Testis (tissue), 3 donors: ENCODE results near the gene NRL. TPM values are rescaled to one million over a fixed set of nuclear protein-coding genes. Genes with fewer than 3 reads are reported as not detected.

Experiments used
- DNase-seq: peaks from one replicate; pipeline ENCODE4 v3.0.0-alpha.2; 2019
- H3K27ac ChIP-seq, 2 donors: fragments of 200-600 bp; sonication (generic); one replicate each; pipeline ENCODE4 v1.5.1; 2019
- H3K27me3 ChIP-seq: fragments of 200-600 bp; sonication (generic); one replicate; pipeline ENCODE4 v1.5.1; 2019
- H3K36me3 ChIP-seq: fragments of 200-600 bp; sonication (generic); one replicate; pipeline ENCODE4 v1.5.1; 2017; ENCODE audit warnings: low read depth; ENCODE audit errors: missing control alignments
- H3K4me1 ChIP-seq: fragments of 200-600 bp; sonication (generic); one replicate; pipeline ENCODE4 v1.5.1; 2019
- H3K4me3 ChIP-seq, 2 donors: fragments of 200-600 bp; sonication (generic); one replicate each; pipeline ENCODE4 v1.5.1; 2017 to 2019
- H3K9me3 ChIP-seq: fragments of 200-600 bp; sonication (generic); one replicate; pipeline ENCODE4 v1.5.1; 2017
- POLR2A ChIP-seq: fragments of 450-650 bp; IDR thresholded peaks from one replicate; pipeline ENCODE4 v1.6.1; 2017; ENCODE audit warnings: antibody characterized with exemption, mild to moderate bottlenecking, moderate library complexity
- WGBS, 2 donors: methylation state at CpG; one replicate each; pipeline ENCODE4 v1.1.5; 2018; 5-methylcytosine and 5-hydroxymethylcytosine counted together
- intact Hi-C: fragments of 100-400 bp; cut with DNase I; formaldehyde crosslinking; loops from one replicate; pipeline ENCODE4 v1.15.1; 2023; ENCODE audit warnings: low total_unique reads
- polyA plus RNA-seq: library from polyadenylated mRNA; stranded (reverse); fragments of 350-450 nt; fragmentation: Illumina TruSeq; extraction: RNeasy Lipid Tissue Mini Kit (QIAGEN cat#74804); gene quantifications from one replicate; pipeline ENCODE4 v1.2.3, GENCODE V29; 2014; ENCODE audit warnings: low read depth, low replicate concordance; ENCODE audit not compliant: insufficient read depth
- total RNA-seq, 2 donors: library from RNA; depleted of rRNA; stranded (reverse); fragments of >200 nt; gene quantifications; one replicate each; pipeline ENCODE4 v1.2.3, GENCODE V29; 2016
- TF ChIP-seq, protein P1 (sequence below), 3 experiments: fragments of 450-650 bp in 2 of 3; fragments of 200-600 bp in 1 of 3; sonication (generic) in 1 of 3; IDR thresholded peaks; one replicate each; pipeline ENCODE4 v1.5.1; 2016 to 2019; ENCODE audit warnings: antibody characterized with exemption in 3 of 3, mild to moderate bottlenecking in 2 of 3, moderate library complexity in 1 of 3

Gene NRL
- total and polyA plus RNA-seq, 3 donors from 2014 or later = 6.6 to 8.3 (median 8.2) TPM

DNA sequence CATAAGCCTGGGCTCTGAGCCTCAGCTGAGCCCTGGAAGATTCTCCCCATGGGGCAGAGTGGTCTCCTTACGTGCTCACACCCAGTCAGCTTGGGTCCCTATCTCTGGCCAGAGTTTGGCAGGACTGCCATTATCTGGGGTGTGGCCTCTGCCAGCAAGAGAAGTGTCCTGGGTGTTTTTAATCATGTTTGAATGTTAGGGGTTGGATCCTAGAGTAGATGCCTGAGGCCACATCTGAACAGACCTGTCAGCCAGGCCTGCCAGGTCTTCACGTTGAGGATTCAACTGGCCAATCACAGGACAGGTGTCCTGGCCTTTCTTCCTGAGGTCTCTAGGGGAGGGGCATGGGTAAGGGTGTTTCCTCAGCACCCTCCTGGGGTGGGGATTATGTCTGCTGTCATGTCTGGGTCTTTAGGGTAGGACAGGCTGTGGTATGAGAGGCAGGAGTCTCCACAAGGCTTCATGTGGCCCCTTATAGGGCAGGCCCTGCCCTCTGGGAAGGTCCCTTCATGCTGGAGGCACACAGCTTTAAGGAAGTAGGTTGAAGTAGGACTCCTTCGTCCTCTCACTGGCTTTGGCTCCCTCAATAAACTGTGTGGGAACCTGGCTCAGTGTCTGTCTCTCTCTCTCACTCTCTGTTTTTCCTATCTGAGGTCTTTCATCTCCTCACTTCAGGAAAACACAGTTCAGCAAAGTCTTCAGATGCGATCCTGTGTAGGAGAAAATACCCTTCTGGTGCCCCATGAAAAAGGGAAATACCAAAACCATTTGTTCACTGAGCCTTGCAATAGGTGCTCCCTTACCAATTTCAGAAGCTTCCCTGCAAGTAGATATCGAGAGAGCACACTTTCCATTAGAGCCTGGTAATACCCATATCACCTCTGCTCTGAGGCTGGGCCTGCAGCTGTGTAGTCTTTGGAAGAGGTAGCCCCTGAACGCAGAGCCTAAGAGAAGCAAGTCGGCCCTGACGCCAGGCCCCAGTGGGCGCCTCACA is 9.0 kb upstream of the NRL start:
- Histone ChIP-seq H3K4me1 (no peaks in the 10 kb centered on the region), H3K4me3 (no peak overlapping the region), H3K27ac (no peak overlapping the region), H3K27me3 (no peaks in the 10 kb centered on the region), H3K9me3 (no peaks in the 10 kb centered on the region), H3K36me3 (no peaks in the 10 kb centered on the region)
- WGBS, 2 donors = 84 to 91% methylated on average over 9 of the region's 9 CpGs
- TF ChIP-seq, protein P1, sequence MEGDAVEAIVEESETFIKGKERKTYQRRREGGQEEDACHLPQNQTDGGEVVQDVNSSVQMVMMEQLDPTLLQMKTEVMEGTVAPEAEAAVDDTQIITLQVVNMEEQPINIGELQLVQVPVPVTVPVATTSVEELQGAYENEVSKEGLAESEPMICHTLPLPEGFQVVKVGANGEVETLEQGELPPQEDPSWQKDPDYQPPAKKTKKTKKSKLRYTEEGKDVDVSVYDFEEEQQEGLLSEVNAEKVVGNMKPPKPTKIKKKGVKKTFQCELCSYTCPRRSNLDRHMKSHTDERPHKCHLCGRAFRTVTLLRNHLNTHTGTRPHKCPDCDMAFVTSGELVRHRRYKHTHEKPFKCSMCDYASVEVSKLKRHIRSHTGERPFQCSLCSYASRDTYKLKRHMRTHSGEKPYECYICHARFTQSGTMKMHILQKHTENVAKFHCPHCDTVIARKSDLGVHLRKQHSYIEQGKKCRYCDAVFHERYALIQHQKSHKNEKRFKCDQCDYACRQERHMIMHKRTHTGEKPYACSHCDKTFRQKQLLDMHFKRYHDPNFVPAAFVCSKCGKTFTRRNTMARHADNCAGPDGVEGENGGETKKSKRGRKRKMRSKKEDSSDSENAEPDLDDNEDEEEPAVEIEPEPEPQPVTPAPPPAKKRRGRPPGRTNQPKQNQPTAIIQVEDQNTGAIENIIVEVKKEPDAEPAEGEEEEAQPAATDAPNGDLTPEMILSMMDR (IDR thresholded peaks at IDR 0.05) = no peak
- no peak for TF ChIP-seq POLR2A
- intact Hi-C loops = no loop called here
- no peak for DNase-seq

- Histone ChIP-seq H3K9me3 (no peaks in the 10 kb centered on the region), H3K4me3 (no peak overlapping the region), H3K27ac (no peak overlapping the region), H3K36me3 (no peaks in the 10 kb centered on the region), H3K4me1 (no peaks in the 10 kb centered on the region), H3K27me3 (no peaks in the 10 kb centered on the region)
- 93 to 99% methylated on average over 5 to 8 of the region's 8 CpGs for WGBS, 2 donors
- no peak for DNase-seq
- TF ChIP-seq, protein P1 (IDR thresholded peaks at IDR 0.05) = no peak
- no peak for TF ChIP-seq POLR2A
- intact Hi-C loops = no loop called here
These were observed 8.1 kb upstream of the NRL start for GRCh38 chr14:24122898-24123297.

- WGBS, 2 donors = 97 to 100% methylated on average over 4 of the region's 4 CpGs
- no peaks in the 10 kb centered on the region for H3K9me3 ChIP-seq
- no peaks in the 10 kb centered on the region for H3K27me3 ChIP-seq
- no peaks in the 10 kb centered on the region for H3K36me3 ChIP-seq
- intact Hi-C loops = no loop called here
- TF ChIP-seq, protein P1 (IDR thresholded peaks at IDR 0.05) = no peak
- no peak for TF ChIP-seq POLR2A
- no peak for DNase-seq
- no peaks in the 10 kb centered on the region for H3K4me1 ChIP-seq
- no peak overlapping the region for H3K27ac ChIP-seq
- no peak overlapping the region for H3K4me3 ChIP-seq
These were observed 7.7 kb upstream of the NRL start for GRCh38 chr14:24122416-24122815.

DNA sequence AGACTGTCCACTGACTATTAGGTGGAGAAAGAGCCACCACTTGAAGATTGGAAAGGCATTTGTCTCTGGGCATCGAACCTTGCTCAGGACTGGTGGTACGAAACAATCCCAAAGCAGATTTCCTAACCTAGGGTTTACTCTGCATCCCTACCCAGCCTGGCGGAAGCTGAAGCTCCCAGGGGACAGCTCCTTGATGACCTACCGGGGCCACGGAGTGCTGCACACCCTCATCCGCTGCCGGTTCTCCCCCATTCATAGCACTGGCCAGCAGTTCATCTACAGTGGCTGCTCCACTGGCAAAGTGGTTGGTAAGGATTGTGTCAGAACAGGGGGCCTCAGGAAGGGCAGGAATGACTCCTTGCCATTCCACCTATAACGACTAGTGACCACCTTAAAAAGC is 6.5 kb upstream of the NRL start:
- Histone ChIP-seq H3K9me3 (no peaks in the 10 kb centered on the region), H3K4me3 (no peak overlapping the region), H3K27me3 (no peaks in the 10 kb centered on the region), H3K4me1 (no peaks in the 10 kb centered on the region), H3K27ac (no peak overlapping the region), H3K36me3 (no peaks in the 10 kb centered on the region)
- TF ChIP-seq, protein P1 (IDR thresholded peaks at IDR 0.05) = no peak
- TF ChIP-seq POLR2A = no peak
- intact Hi-C loops = no loop called here
- WGBS, 2 donors = 93 to 97% methylated on average over 8 of the region's 8 CpGs
- DNase-seq = no peak

GRCh38 chr14:24119691-24120090 is 4.9 kb upstream of the NRL start:
- H3K36me3 ChIP-seq = no peaks in the 10 kb centered on the region
- no peaks in the 10 kb centered on the region for H3K9me3 ChIP-seq
- intact Hi-C loops = no loop called here
- TF ChIP-seq POLR2A = no peak
- TF ChIP-seq, protein P1 (IDR thresholded peaks at IDR 0.05) = no peak
- no peak overlapping the region for H3K27ac ChIP-seq
- no peak overlapping the region for H3K4me3 ChIP-seq
- 99 to 100% methylated on average over 6 of the region's 6 CpGs for WGBS, 2 donors
- DNase-seq = no peak
- H3K4me1 ChIP-seq = peaks cover 9% of the 10 kb centered on the region
- H3K27me3 ChIP-seq = no peaks in the 10 kb centered on the region
